A549 (cell line): ENCODE measurements around the gene ABHD5.
"Not testable (repeated sequence)": the region's sequence is repeated elsewhere in the genome, so short reads cannot be mapped to it uniquely, and the experiment has no call there.

Experiments used
- ATOH8 ChIP-seq: fragments of 250-450 bp; sonication (Bioruptor Pico); IDR thresholded peaks from 2 replicates; pipeline ENCODE4 v1.5.0; 2020; ENCODE audit warnings: low read depth, mild to moderate bottlenecking, moderate library complexity
- CTCF ChIP-seq: fragments of >200 bp; sonication (Bioruptor Twin); formaldehyde crosslinking; IDR thresholded peaks from 3 replicates; pipeline ENCODE4 v1.5.1; 2016
- EHMT2 ChIP-seq: fragments of 200-600 bp; sonication (generic); IDR thresholded peaks from 2 replicates; pipeline ENCODE4 v1.6.1; 2016; ENCODE audit warnings: antibody characterized with exemption, low read depth, mild to moderate bottlenecking, moderate library complexity
- HEYL ChIP-seq: fragments of 250-450 bp; sonication (Bioruptor Pico); IDR thresholded peaks from 2 replicates; pipeline ENCODE4 v1.8.0; 2021; ENCODE audit warnings: mild to moderate bottlenecking, moderate library complexity
- MAX ChIP-seq: IDR thresholded peaks from 2 replicates; pipeline ENCODE4 v1.6.1; 2012
- POLR2A ChIP-seq: IDR thresholded peaks from 2 replicates; pipeline ENCODE4 v1.6.1; 2012; ENCODE audit warnings: mild to moderate bottlenecking, low read length
- RCOR1 ChIP-seq: fragments of 150-350 bp; IDR thresholded peaks from 2 replicates; pipeline ENCODE4 v1.6.1; 2014; ENCODE audit warnings: antibody characterized with exemption, low read length, low read depth
- REST ChIP-seq: fragments of 200-600 bp; sonication (generic); IDR thresholded peaks from 2 replicates; pipeline ENCODE4 v1.6.1; 2016; ENCODE audit warnings: antibody characterized with exemption, mild to moderate bottlenecking, moderate library complexity
- RFX5 ChIP-seq: fragments of 450-650 bp; IDR thresholded peaks from 2 replicates; pipeline ENCODE4 v1.7.1; 2014; ENCODE audit warnings: antibody characterized with exemption, mild to moderate bottlenecking, moderate library complexity
- SMC3 ChIP-seq: fragments of >200 bp; sonication (Bioruptor Twin); formaldehyde crosslinking; IDR thresholded peaks from 3 replicates; pipeline ENCODE4 v1.6.1; 2018; ENCODE audit warnings: inconsistent platforms

GRCh38 chr3:43678375-43678774 lies 12.4 kb upstream of the ABHD5 start:
- not testable (repeated sequence) for TF ChIP-seq POLR2A; CTCF; MAX; SMC3; EHMT2; REST; RFX5; RCOR1; ATOH8 (CRISPR knock-in tag); HEYL (CRISPR knock-in tag)
